ENCODE measurements around the gene ITGA8.
"Not testable (repeated sequence)": the region's sequence is repeated elsewhere in the genome, so short reads cannot be mapped to it uniquely, and the experiment has no call there.

ITGA8 gene

GRCh38 chr10:15478950-15479349 lies 240.8 kb downstream of the ITGA8 start:
- ChIA-PET POLR2A (ENCODE audit: low non-redundant PET) (no interaction called here), CTCF (no interaction called here)
- DNase-seq (ENCODE audit: low spot score) = no peak
- TF ChIP-seq, protein P1, sequence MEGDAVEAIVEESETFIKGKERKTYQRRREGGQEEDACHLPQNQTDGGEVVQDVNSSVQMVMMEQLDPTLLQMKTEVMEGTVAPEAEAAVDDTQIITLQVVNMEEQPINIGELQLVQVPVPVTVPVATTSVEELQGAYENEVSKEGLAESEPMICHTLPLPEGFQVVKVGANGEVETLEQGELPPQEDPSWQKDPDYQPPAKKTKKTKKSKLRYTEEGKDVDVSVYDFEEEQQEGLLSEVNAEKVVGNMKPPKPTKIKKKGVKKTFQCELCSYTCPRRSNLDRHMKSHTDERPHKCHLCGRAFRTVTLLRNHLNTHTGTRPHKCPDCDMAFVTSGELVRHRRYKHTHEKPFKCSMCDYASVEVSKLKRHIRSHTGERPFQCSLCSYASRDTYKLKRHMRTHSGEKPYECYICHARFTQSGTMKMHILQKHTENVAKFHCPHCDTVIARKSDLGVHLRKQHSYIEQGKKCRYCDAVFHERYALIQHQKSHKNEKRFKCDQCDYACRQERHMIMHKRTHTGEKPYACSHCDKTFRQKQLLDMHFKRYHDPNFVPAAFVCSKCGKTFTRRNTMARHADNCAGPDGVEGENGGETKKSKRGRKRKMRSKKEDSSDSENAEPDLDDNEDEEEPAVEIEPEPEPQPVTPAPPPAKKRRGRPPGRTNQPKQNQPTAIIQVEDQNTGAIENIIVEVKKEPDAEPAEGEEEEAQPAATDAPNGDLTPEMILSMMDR (conservative IDR thresholded peaks at IDR 0.05; ENCODE audit: low read depth) = no peak
- H3K27ac ChIP-seq = no peak overlapping the region

- TF ChIP-seq, protein P1 (conservative IDR thresholded peaks at IDR 0.05; ENCODE audit: low read depth) = no peak
- H3K27ac ChIP-seq = no peak overlapping the region
- ChIA-PET POLR2A (ENCODE audit: low non-redundant PET) (no interaction called here), CTCF (interaction anchor here (0.7 kb wide), 1 partner anchor 43 kb away, joined by 4 read pairs; no protein-coding TSS in a partner anchor)
- DNase-seq (ENCODE audit: low spot score) = no peak
Measured at GRCh38 chr10:15478429-15478828, 241.3 kb downstream of the ITGA8 start.

- no peak overlapping the region for H3K27ac ChIP-seq
- TF ChIP-seq, protein P1 (conservative IDR thresholded peaks at IDR 0.05; ENCODE audit: low read depth) = no peak
- DNase-seq (ENCODE audit: low spot score) = no peak
- POLR2A ChIA-PET (ENCODE audit: low non-redundant PET) = no interaction called here
- CTCF ChIA-PET = no interaction called here
Measured at GRCh38 chr10:15476337-15476736, 243.4 kb downstream of the ITGA8 start.

- DNase-seq (ENCODE audit: low spot score); POLR2A ChIA-PET (ENCODE audit: low non-redundant PET); H3K27ac ChIP-seq: not testable (repeated sequence)
- CTCF ChIA-PET = interaction anchor here (0.5 kb wide), 1 partner anchor 52 kb away, joined by 5 read pairs; no protein-coding TSS in a partner anchor
Measured at GRCh38 chr10:15475439-15475838, 244.3 kb downstream of the ITGA8 start.

- H3K27ac ChIP-seq = no peak overlapping the region
- ChIA-PET CTCF (no interaction called here), POLR2A (ENCODE audit: low non-redundant PET) (no interaction called here)
- TF ChIP-seq, protein P1 (conservative IDR thresholded peaks at IDR 0.05; ENCODE audit: low read depth) = no peak
- no peak for DNase-seq (ENCODE audit: low spot score)
Measured at GRCh38 chr10:15474671-15475070, 245.1 kb downstream of the ITGA8 start.

DNA sequence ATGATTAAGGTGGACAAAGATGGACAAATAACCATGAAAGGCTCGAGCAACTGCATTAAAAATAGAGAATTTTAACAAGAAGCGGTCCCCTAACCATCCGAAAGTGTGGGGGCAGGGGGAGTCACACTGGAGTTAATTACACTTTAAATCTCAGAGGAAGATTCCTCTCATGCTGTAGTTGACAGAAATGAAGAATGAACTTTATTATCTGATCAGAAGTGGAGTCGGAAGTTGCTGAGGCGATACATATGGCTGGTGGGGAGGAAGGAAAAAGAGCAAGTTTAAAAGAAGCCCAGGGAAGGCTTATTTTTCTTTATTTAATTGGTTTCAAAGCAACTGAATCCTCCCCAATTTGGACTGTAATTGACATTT lies 246.3 kb downstream of the ITGA8 start:
- ChIA-PET POLR2A (ENCODE audit: low non-redundant PET) (no interaction called here), CTCF (no interaction called here)
- TF ChIP-seq, protein P1 (conservative IDR thresholded peaks at IDR 0.05; ENCODE audit: low read depth) = no peak
- DNase-seq (ENCODE audit: low spot score) = no peak
- no peak overlapping the region for H3K27ac ChIP-seq

GRCh38 chr10:15472431-15473395 lies 247.0 kb downstream of the ITGA8 start:
- TF ChIP-seq, protein P1 (conservative IDR thresholded peaks at IDR 0.05; ENCODE audit: low read depth) = no peak
- POLR2A ChIA-PET (ENCODE audit: low non-redundant PET) = no interaction called here
- no peak overlapping the region for H3K27ac ChIP-seq
- CTCF ChIA-PET = no interaction called here
- DNase-seq (ENCODE audit: low spot score) = no peak
